B cell (primary cell): ENCODE results near the gene EIF2B2. TPM values are rescaled to one million over a fixed set of nuclear protein-coding genes. Genes with fewer than 3 reads are reported as not detected.

Experiments
- ATAC-seq: fragments of 200-7000 bp; cut with Tn5 transposase; one replicate; pipeline ENCODE4 v1.10.0; 2021; ENCODE audit warnings: low read depth, mild to moderate bottlenecking, moderate number of reproducible peaks, moderate library complexity
- CTCF ChIA-PET: fragments of 350-600 bp; sonication (Branson Sonifier 250); formaldehyde crosslinking; loops from one replicate; lab custom pipeline; 2021; ENCODE audit warnings: antibody characterized with exemption, inconsistent platforms; lab: Charles Lee
- POLR2A ChIA-PET: fragments of 350-600 bp; sonication (Branson Sonifier 250); formaldehyde crosslinking; loops from one replicate; lab custom pipeline; 2021; ENCODE audit warnings: antibody characterized with exemption; lab: Charles Lee
- DNase-seq: peaks from one replicate; pipeline ENCODE4 v3.0.0; 2013
- H2AFZ ChIP-seq: 2 replicates; pipeline ENCODE4 v1.6.1; 2012; ENCODE audit warnings: mild to moderate bottlenecking, low read depth, low read length; ENCODE audit not compliant: insufficient read depth, poor library complexity, severe bottlenecking
- H3K27ac ChIP-seq, 2 donors: 1 replicate in 1 of 2; 2 replicates in 1 of 2; pipeline ENCODE4 v1.5.1; 2012 to 2013; ENCODE audit warnings: low read length in 2 of 2, mild to moderate bottlenecking in 2 of 2, moderate library complexity in 1 of 2
- H3K27me3 ChIP-seq, 4 experiments: fragments of 200-600 bp in 1 of 4; sonication (generic) in 1 of 4; replicated peaks in 1 of 4; 1 replicate in 2 of 4; 2 replicates in 2 of 4; pipeline versions ENCODE4 v1.6.1 to v1.7.0; 2013 to 2016; ENCODE audit warnings: low read length in 3 of 4, mild to moderate bottlenecking in 2 of 4, mixed read lengths in 1 of 4, moderate library complexity in 1 of 4; ENCODE audit not compliant: insufficient read depth in 4 of 4, control insufficient read depth in 3 of 4; ENCODE audit errors: control extremely low read depth in 1 of 4
- H3K36me3 ChIP-seq, 2 experiments: replicated peaks in 1 of 2; 1 replicate in 1 of 2; 2 replicates in 1 of 2; pipeline versions ENCODE4 v1.6.1 to v1.7.1; 2013; ENCODE audit warnings: low read length in 1 of 2; ENCODE audit not compliant: insufficient read depth in 2 of 2, control insufficient read depth in 1 of 2; ENCODE audit errors: control extremely low read depth in 1 of 2, extremely low read depth in 1 of 2
- H3K4me1 ChIP-seq, 2 donors: fragments of 200-600 bp in 1 of 2; sonication (generic) in 1 of 2; 1 replicate in 1 of 2; 2 replicates in 1 of 2; pipeline versions ENCODE4 v1.5.1 to v1.6.1; 2013 to 2017; ENCODE audit warnings: low read length in 2 of 2; ENCODE audit not compliant: control insufficient read depth in 2 of 2, insufficient read depth in 2 of 2
- H3K4me2 ChIP-seq: replicated peaks from 2 replicates; pipeline ENCODE3; 2012; ENCODE audit warnings: mild to moderate bottlenecking, low read depth, low read length; ENCODE audit not compliant: poor library complexity, severe bottlenecking
- H3K4me3 ChIP-seq, 5 experiments: fragments of 200-600 bp in 1 of 5; sonication (generic) in 1 of 5; 1 replicate in 3 of 5; 2 replicates in 2 of 5; pipeline versions ENCODE4 v1.5.1 to v1.7.0; 2011 to 2016; ENCODE audit warnings: low read length in 4 of 5, mild to moderate bottlenecking in 4 of 5, low read depth in 2 of 5, control low read depth in 1 of 5, moderate library complexity in 1 of 5; ENCODE audit not compliant: insufficient read depth in 1 of 5; ENCODE audit errors: control extremely low read depth in 1 of 5, extremely low read depth in 1 of 5
- H3K79me2 ChIP-seq: fragments of 200-600 bp; sonication (generic); one replicate; pipeline ENCODE4 v1.6.0; 2016; ENCODE audit warnings: low read length; ENCODE audit not compliant: control insufficient read depth, insufficient read depth
- H3K9ac ChIP-seq: fragments of 200-600 bp; sonication (generic); 2 replicates; pipeline ENCODE4 v1.6.1; 2017; ENCODE audit warnings: mild to moderate bottlenecking, low read length, moderate library complexity
- H3K9me3 ChIP-seq, 3 donors: one replicate each; pipeline versions ENCODE4 v1.6.1 to v1.7.1; 2013; ENCODE audit warnings: low read length in 2 of 3; ENCODE audit not compliant: control insufficient read depth in 2 of 3, insufficient read depth in 1 of 3; ENCODE audit errors: control extremely low read depth in 1 of 3
- H4K20me1 ChIP-seq: 2 replicates; pipeline ENCODE4 v1.6.0; 2012; ENCODE audit warnings: mild to moderate bottlenecking, low read length; ENCODE audit not compliant: insufficient read depth, control insufficient read depth, poor library complexity, severe bottlenecking
- H3K27ac Mint-ChIP-seq: one replicate; pipeline ENCODE4 v1.8.0; 2021; ENCODE audit warnings: mixed read lengths
- H3K27me3 Mint-ChIP-seq: one replicate; pipeline ENCODE4 v1.8.0; 2021; ENCODE audit warnings: mixed read lengths
- H3K4me1 Mint-ChIP-seq: one replicate; pipeline ENCODE4 v1.8.0; 2021; ENCODE audit warnings: mixed read lengths
- H3K4me3 Mint-ChIP-seq: one replicate; pipeline ENCODE4 v1.8.0; 2021; ENCODE audit warnings: mixed read lengths
- H3K9me3 Mint-ChIP-seq: one replicate; pipeline ENCODE4 v1.8.0; 2022; ENCODE audit warnings: mixed read lengths; ENCODE audit not compliant: insufficient read depth
- EZH2 ChIP-seq: IDR thresholded peaks from 2 replicates; pipeline ENCODE4 v1.6.1; 2012; ENCODE audit warnings: borderline replicate concordance, low read depth, mild to moderate bottlenecking, moderate library complexity, low read length; ENCODE audit not compliant: insufficient read depth, poor library complexity, severe bottlenecking
- WGBS: methylation state at CpG from one replicate; pipeline ENCODE4 v1.1.5; 2013; ENCODE audit warnings: missing lambda C conversion rate; ENCODE audit not compliant: insufficient coverage; 5-methylcytosine and 5-hydroxymethylcytosine counted together
- intact Hi-C: fragments of 100-400 bp; cut with micrococcal nuclease; formaldehyde crosslinking; loops from one replicate; pipeline ENCODE4 v1.10.0; 2022
- polyA plus RNA-seq: library from polyadenylated mRNA; depleted of rRNA; stranded (reverse); fragments of >200 nt; gene quantifications from 2 replicates; pipeline ENCODE4 v1.2.3, GENCODE V29; 2012
- total RNA-seq, 2 donors: library from RNA; stranded (reverse); fragments of 120-200 nt in 1 of 2; gene quantifications; 1 replicate in 1 of 2; 2 replicates in 1 of 2; pipeline versions ENCODE4 v1.2.3 to v1.2.4, GENCODE V29; 2013 to 2022
- TF ChIP-seq, protein P1 (sequence below): fragments of 200-600 bp; IDR thresholded peaks from one replicate; pipeline ENCODE4 v1.8.0; 2022; ENCODE audit warnings: antibody characterized with exemption, mild to moderate bottlenecking

The EIF2B2 gene
- total and polyA plus RNA-seq, 2 donors (not counting 1 experiment from before 2014, with no cell fraction given): 25.5 to 27.6 TPM

GRCh38 chr14:74965486-74966153 is 37.1 kb upstream of the EIF2B2 start:
- Histone ChIP-seq H3K27ac (no peak overlapping the region), H3K27me3 (no peaks in the 10 kb centered on the region), H3K4me2 (no peak overlapping the region), H3K4me1 (peaks cover 17 to 22% of the 10 kb centered on the region in 2 donors), H3K36me3 (no peaks in the 10 kb centered on the region), H4K20me1 (no peaks in the 10 kb centered on the region), H2AFZ (no peak overlapping the region), H3K79me2 (no peaks in the 10 kb centered on the region), H3K9me3 (no peaks in the 10 kb centered on the region), H3K9ac (no peak overlapping the region), H3K4me3 (no peak overlapping the region)
- Mint-ChIP-seq H3K4me1 (peaks cover 21% of the 10 kb centered on the region), H3K27me3 (no peaks in the 10 kb centered on the region), H3K9me3 (no peaks in the 10 kb centered on the region), H3K27ac (no peak overlapping the region), H3K4me3 (no peak overlapping the region)
- WGBS: no CpG with 5 or more reads among the region's 5 CpGs
- no peak for TF ChIP-seq EZH2
- TF ChIP-seq, protein P1, sequence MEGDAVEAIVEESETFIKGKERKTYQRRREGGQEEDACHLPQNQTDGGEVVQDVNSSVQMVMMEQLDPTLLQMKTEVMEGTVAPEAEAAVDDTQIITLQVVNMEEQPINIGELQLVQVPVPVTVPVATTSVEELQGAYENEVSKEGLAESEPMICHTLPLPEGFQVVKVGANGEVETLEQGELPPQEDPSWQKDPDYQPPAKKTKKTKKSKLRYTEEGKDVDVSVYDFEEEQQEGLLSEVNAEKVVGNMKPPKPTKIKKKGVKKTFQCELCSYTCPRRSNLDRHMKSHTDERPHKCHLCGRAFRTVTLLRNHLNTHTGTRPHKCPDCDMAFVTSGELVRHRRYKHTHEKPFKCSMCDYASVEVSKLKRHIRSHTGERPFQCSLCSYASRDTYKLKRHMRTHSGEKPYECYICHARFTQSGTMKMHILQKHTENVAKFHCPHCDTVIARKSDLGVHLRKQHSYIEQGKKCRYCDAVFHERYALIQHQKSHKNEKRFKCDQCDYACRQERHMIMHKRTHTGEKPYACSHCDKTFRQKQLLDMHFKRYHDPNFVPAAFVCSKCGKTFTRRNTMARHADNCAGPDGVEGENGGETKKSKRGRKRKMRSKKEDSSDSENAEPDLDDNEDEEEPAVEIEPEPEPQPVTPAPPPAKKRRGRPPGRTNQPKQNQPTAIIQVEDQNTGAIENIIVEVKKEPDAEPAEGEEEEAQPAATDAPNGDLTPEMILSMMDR: no peak
- ATAC-seq (no peak), DNase-seq (no peak)
- ChIA-PET POLR2A (no interaction called here), CTCF (interaction anchor here (1.0 to 1.4 kb wide), 2 partner anchors 18 to 105 kb away, joined by 3 to 4 read pairs; no protein-coding TSS in a partner anchor)
- intact Hi-C loops: no loop called here

DNA sequence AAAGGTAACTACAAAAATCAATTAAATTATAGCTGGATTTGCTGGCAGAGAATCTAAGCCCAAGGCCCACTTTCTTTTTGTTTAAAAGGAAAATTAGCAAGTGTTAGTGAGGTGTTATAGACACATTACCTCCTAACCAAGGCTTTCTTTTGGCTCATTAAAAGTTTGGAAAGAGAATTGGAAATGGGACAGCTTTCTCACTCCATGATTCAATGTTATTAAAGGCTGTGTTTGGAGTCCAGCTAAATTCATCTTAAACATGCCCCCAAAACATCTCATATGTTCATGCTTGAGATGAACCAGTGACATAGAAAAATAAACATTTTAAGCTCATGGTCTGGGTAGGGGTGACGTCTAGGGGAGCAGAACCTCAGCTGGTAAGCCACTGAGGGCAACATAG is 33.9 kb upstream of the EIF2B2 start:
- WGBS: 60% methylated on average over 1 of the region's 1 CpG
- no peak overlapping the region for H2AFZ ChIP-seq
- ChIA-PET POLR2A (no interaction called here), CTCF (interaction anchor here (1.4 to 1.5 kb wide), 2 partner anchors 23 to 119 kb away, joined by 3 to 6 read pairs; no protein-coding TSS in a partner anchor)
- H4K20me1 ChIP-seq: no peaks in the 10 kb centered on the region
- DNase-seq (no peak), ATAC-seq (no peak)
- intact Hi-C loops: no loop called here
- no peaks in the 10 kb centered on the region for H3K9me3 ChIP-seq
- H3K79me2 ChIP-seq: no peaks in the 10 kb centered on the region
- Mint-ChIP-seq H3K4me1 (no peaks in the 10 kb centered on the region), H3K4me3 (no peak overlapping the region), H3K27ac (no peak overlapping the region), H3K27me3 (no peaks in the 10 kb centered on the region), H3K9me3 (no peaks in the 10 kb centered on the region)
- peaks cover 0 to 5% of the 10 kb centered on the region in 2 donors for H3K4me1 ChIP-seq
- H3K4me2 ChIP-seq: no peak overlapping the region
- no peak overlapping the region for H3K9ac ChIP-seq
- no peak overlapping the region for H3K27ac ChIP-seq
- no peak overlapping the region for H3K4me3 ChIP-seq
- H3K27me3 ChIP-seq: no peaks in the 10 kb centered on the region
- TF ChIP-seq EZH2: no peak
- TF ChIP-seq, protein P1: no peak
- H3K36me3 ChIP-seq: no peaks in the 10 kb centered on the region
